GM19239 (cell line): ENCODE data around the gene DHRSX.
"Not testable (repeated sequence)": the region's sequence is repeated elsewhere in the genome, so short reads cannot be mapped to it uniquely, and the experiment has no call there.

Experiments
- DNase-seq: peaks from one replicate; pipeline ENCODE4 v3.0.0; 2011; ENCODE audit warnings: low spot score; ENCODE audit not compliant: insufficient read length
- FAIRE-seq: peaks from 2 replicates; lab custom pipeline; 2011; peaks lifted over from hg19 to GRCh38; lab: Jason Lieb, UNC

DHRSX gene

GRCh38 chrX:2286731-2287130 lies 214.0 kb downstream of the DHRSX start:
- DNase-seq (no peak), FAIRE-seq (no peak)

GRCh38 chrX:2284601-2285000 lies 216.2 kb downstream of the DHRSX start:
- no peak for FAIRE-seq

GRCh38 chrX:2284133-2284532 lies 216.6 kb downstream of the DHRSX start:
- FAIRE-seq = no peak
- DNase-seq = no peak

More at GRCh38 chrX:2284601-2285000, 216.2 kb downstream of the DHRSX start:
- DNase-seq = no peak

DNA sequence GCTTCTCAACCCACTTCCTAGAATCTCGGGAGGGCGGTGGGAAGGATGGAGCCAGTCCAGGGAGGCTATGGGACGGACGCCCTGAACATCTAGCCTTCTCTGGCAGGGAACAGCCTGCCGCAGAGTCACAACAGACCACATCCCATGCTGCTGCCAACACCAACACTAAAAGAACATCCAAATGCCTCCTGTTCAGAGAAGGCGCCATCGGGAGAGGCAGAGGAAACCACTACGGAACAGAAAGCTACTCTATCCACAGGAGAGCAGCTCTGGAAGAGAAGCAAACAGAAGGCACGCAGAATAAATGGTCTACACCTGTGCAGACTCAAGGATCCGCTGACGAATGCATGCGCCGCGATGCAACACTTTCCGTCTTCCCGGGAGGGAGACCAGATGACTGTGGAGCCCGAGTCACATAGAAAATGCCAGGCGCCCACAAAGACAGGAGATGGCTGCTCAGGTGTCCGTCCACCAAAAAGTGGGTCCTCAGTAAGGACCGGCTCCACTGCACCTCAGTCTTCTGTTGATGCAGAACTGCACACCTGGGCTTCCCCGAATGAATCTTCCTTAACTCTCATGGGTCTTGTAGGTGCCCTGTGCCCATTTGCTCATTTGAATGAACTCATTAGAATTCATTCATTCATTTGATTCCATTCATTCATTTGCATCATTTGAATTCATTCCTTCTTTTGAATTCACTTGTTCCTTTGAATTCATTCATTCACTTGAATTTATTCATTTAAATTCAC lies 217.5 kb downstream of the DHRSX start:
- no peak for DNase-seq
- FAIRE-seq = no peak

GRCh38 chrX:2282490-2283090 lies 218.2 kb downstream of the DHRSX start:
- FAIRE-seq (no peak), DNase-seq (no peak)

DNA sequence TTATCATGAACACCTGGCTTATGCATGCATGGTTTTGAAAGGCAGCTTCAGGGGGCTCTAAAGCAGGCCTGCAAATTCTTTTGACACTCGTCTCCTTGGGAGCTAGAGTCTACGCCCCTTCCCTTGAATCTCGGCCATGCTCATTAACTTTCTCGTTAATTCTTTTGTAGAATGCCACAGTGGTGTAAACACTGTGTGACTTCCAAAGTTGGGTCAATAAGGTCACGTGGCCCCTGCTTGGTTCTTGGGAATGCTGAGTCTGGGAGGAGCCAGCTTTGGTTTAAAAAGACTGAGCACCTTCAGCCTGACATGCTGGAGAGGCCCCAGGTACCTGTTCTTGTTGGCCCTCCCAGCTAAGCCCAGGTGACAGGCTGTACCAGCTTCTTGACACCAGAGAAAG lies 228.4 kb downstream of the DHRSX start:
- no peak for FAIRE-seq
- DNase-seq = no peak

- not testable (repeated sequence) for DNase-seq, FAIRE-seq
Measured at GRCh38 chrX:2271595-2271994, 229.2 kb downstream of the DHRSX start.

GRCh38 chrX:2270783-2271182 lies 230.0 kb downstream of the DHRSX start:
- FAIRE-seq, DNase-seq: not testable (repeated sequence)

GRCh38 chrX:2267890-2268289 lies 232.9 kb downstream of the DHRSX start:
- DNase-seq (no peak), FAIRE-seq (no peak)

DNA sequence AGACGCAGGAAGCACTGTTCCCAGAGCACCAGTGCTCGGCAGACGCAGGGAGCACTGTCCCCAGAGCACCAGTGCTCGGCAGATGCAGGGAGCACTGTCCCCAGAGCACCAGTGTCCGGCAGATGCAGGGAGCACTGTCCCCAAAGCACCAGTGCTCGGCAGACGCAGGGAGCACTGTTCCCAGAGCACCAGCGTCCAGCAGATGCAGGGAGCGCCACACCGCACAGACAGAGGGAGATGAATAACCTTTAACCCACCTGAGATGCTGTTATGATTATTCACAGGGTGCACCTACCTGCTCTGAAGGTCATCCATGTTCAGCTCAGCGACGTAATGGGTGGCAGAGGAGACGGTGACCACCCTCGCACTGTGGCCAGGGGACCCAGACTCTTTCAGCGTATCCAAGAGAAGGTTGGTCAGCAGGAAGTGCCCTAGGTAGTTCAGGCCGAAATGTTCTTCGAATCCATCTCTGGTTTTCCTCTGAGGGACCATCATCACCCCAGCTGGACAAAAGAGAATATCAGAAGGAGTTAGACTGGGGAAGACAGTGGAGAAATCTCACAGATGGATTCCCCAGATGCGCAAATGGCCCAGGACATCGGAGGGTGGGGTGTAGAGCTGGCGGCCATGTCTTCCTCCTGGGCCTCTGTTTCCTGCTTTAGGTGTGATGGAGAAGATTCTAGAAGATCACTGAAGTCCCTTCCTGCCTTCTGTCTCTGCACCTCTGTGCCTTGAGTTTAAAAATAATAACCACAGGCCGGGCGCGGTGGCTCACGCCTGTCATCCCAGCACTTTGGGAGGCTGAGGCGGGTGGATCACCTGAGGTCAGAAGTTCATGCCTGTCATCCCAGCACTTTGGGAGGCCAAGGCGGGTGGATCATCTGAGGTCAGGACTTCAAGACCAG lies 234.1 kb downstream of the DHRSX start:
- no peak for FAIRE-seq
- DNase-seq = no peak

- not testable (repeated sequence) for FAIRE-seq, DNase-seq
Measured at GRCh38 chrX:2265658-2266444, 234.9 kb downstream of the DHRSX start.

GRCh38 chrX:2264179-2265030 lies 236.4 kb downstream of the DHRSX start:
- DNase-seq = no peak
- no peak for FAIRE-seq

DNA sequence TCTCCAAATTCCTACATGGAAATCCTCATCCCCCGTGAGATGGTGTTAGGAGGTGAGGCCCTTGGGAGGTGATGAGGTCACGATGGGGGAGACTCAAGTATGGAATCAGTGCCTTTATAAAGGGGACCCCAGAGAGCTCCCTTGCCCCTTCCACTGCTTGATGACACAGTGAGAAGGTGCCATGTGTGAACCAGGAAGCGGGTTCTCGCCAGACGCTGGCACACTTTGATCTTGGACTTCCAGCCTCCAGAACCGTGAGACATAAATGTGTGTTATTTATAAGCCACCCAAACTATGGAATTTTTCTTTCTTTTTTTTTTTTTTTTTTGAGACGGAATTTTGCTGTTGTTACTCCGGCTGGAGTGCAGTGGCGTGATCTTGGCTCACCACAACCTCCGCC lies 237.6 kb downstream of the DHRSX start:
- DNase-seq (no peak), FAIRE-seq (no peak)

DNA sequence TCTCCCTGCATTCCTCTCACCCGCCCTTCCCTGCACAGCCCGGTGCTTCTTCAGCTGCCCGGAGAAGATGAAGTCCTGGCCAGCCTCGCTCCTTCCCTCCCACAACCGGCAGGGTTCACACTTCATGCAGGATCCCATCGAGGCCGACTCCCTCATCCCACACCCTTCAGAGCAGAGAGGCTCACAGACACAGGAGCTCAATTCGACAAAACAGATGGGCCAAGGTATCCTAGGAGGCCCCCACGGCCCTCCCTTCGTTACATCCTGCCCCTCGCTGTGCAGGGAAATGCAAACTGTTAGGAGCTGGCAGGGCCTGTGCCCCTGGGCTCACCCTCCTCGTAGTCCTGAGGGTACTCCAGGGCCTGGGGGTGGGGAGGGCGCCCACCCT lies 238.1 kb downstream of the DHRSX start:
- DNase-seq = no peak
- FAIRE-seq = no peak

- FAIRE-seq = no peak
Measured at GRCh38 chrX:2261831-2262667, 238.7 kb downstream of the DHRSX start.

DNA sequence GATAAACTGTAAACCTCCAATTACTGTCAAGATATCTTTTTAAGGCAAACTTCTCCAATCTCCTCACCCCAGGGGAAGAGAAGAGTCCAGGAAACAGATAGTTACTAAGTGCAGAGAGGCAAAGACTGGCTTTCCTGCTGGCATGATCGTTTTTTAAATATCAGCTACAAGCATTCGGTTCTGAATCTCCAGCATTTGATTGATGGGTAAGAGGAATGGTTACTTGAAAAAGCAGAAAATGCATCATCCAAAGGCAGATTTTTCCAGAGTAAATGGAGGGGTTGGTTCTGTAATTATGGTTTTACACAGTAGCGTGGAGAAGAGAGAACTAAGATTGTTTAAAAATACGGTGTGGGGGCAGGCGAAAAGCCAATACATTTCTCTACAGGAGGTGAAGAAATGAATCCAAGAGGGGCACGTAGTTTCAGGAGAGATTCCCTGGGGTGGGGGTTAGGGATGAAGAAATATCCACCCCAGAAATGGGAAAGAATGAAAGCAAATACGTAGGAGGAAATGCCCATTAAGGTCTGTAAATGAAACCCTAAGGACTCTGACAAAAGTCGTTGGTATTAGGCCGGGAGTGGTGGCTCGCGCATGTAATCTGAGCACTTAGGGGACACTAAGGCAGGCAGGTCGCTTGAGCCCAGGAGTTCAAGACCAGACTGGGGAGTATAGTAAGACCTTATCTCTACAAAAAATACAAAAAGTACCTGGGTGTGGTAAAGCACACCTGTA lies 248.3 kb downstream of the DHRSX start:
- DNase-seq = no peak
- FAIRE-seq = no peak

More at GRCh38 chrX:2261831-2262667, 238.7 kb downstream of the DHRSX start:
- DNase-seq = no peak

DNA sequence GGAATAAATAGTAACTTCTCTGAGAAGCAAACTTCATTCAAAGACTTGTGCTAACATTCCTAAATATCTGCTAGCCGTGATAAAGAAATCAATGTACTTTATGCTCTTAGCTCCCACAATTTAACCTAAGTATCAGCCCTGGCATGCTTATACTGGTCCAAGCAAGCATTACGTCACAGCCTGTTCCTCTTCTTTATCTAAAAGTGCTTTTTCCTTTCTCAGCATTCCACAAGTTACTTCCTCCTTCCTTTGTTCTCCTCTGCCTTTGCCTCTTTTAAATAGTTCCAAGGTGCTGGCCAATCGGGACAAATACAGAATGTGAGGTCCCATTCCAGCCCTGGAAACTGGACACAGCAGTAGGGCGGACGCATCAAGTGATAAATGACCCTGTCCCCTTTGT lies 249.6 kb downstream of the DHRSX start:
- FAIRE-seq (no peak), DNase-seq (no peak)
